HepG2 (cell line): ENCODE results near the gene BCL7A. TPM values are rescaled to one million over a fixed set of nuclear protein-coding genes. Genes with fewer than 3 reads are reported as not detected.
A peak's percentile ranks its signal among the peaks of the same experiment; 100 is the strongest.

ENCODE experiments used
- ARID5B ChIP-seq: IDR thresholded peaks from 2 replicates; pipeline ENCODE4 v1.4.0; 2020; ENCODE audit warnings: mild to moderate bottlenecking, missing genetic modification reagents
- CCAR2 ChIP-seq: fragments of 200-400 bp; formaldehyde crosslinking; optimal IDR thresholded peaks from 2 replicates; pipeline ENCODE3; 2018; ENCODE audit warnings: low read depth, mild to moderate bottlenecking, low read length, moderate library complexity
- DRAP1 ChIP-seq: IDR thresholded peaks from 2 replicates; pipeline ENCODE4 v1.6.1; 2016; ENCODE audit warnings: missing genetic modification reagents, missing compliant biosample characterization
- EED ChIP-seq: sonication (generic); formaldehyde crosslinking; IDR thresholded peaks from 2 replicates; pipeline ENCODE4 v1.5.0; 2020; ENCODE audit warnings: mild to moderate bottlenecking, missing genetic modification reagents
- ELF4 ChIP-seq: sonication (generic); formaldehyde crosslinking; IDR thresholded peaks from 2 replicates; pipeline ENCODE4 v1.5.0; 2020; ENCODE audit warnings: missing genetic modification reagents, mild to moderate bottlenecking, moderate library complexity, borderline replicate concordance
- NFATC3 ChIP-seq: sonication (generic); formaldehyde crosslinking; IDR thresholded peaks from 2 replicates; pipeline ENCODE4 v1.5.1; 2020; ENCODE audit warnings: mild to moderate bottlenecking, missing genetic modification reagents
- RFXAP ChIP-seq: sonication (generic); formaldehyde crosslinking; IDR thresholded peaks from 2 replicates; pipeline ENCODE4 v1.4.0; 2020; ENCODE audit warnings: missing genetic modification reagents, borderline replicate concordance
- WIZ ChIP-seq: sonication (generic); formaldehyde crosslinking; IDR thresholded peaks from 2 replicates; pipeline ENCODE4 v1.5.1; 2020; ENCODE audit warnings: mild to moderate bottlenecking, missing genetic modification reagents
- ZFP90 ChIP-seq: sonication (generic); formaldehyde crosslinking; IDR thresholded peaks from 2 replicates; pipeline ENCODE4 v1.8.0; 2022; ENCODE audit warnings: missing genetic modification reagents, mild to moderate bottlenecking, inconsistent platforms, borderline replicate concordance
- ZNF430 ChIP-seq: sonication (generic); formaldehyde crosslinking; IDR thresholded peaks from 2 replicates; pipeline ENCODE4 v1.9.0; 2021; ENCODE audit warnings: mild to moderate bottlenecking, missing genetic modification reagents
- ZNF674 ChIP-seq: sonication (generic); formaldehyde crosslinking; IDR thresholded peaks from 2 replicates; pipeline ENCODE4 v1.5.0; 2020; ENCODE audit warnings: low read depth, mild to moderate bottlenecking, missing genetic modification reagents
- ZNF678 ChIP-seq: sonication (generic); formaldehyde crosslinking; IDR thresholded peaks from 2 replicates; pipeline ENCODE4 v1.4.0; 2020; ENCODE audit warnings: mild to moderate bottlenecking, missing genetic modification reagents
- ZNF687 ChIP-seq: sonication (generic); formaldehyde crosslinking; IDR thresholded peaks from 2 replicates; pipeline ENCODE4 v1.5.1; 2020; ENCODE audit warnings: mild to moderate bottlenecking, missing genetic modification reagents, moderate library complexity
- ZNF792 ChIP-seq: IDR thresholded peaks from 2 replicates; pipeline ENCODE4 v1.6.1; 2016
- polyA plus RNA-seq, 8 experiments: library from polyadenylated mRNA; depleted of rRNA in 3 of 8; stranded (reverse) in 7 of 8; unstranded in 1 of 8; fragments of >200 nt; fragmentation: Illumina TruSeq in 4 of 8; extraction: Trizol in 4 of 8; gene quantifications; 2 replicates each; pipeline versions ENCODE4 v1.2.1 to v1.2.3, GENCODE V29; 2011 to 2016; ENCODE audit warnings: low read depth in 4 of 8, missing spikeins in 1 of 8, mixed read lengths in 1 of 8; ENCODE audit not compliant: insufficient read depth in 1 of 8
- total RNA-seq, 5 experiments: library from RNA; depleted of rRNA; stranded (reverse); fragments of >200 nt; fragmentation: Illumina TruSeq; extraction: Trizol; gene quantifications; 2 replicates each; pipeline ENCODE4 v1.2.3, GENCODE V29; 2016; ENCODE audit warnings: low read depth in 1 of 5
- TF ChIP-seq, protein P1 (sequence below): sonication (generic); formaldehyde crosslinking; IDR thresholded peaks from 2 replicates; pipeline ENCODE4 v1.4.0; 2020; ENCODE audit warnings: mild to moderate bottlenecking, missing genetic modification reagents

Gene BCL7A
- total and polyA plus RNA-seq, 2 of the 13 experiments (the other 11 are each of a cell fraction or from before 2014, with no cell fraction given), result 4.1 to 6.2 TPM

- TF ChIP-seq, protein P1, sequence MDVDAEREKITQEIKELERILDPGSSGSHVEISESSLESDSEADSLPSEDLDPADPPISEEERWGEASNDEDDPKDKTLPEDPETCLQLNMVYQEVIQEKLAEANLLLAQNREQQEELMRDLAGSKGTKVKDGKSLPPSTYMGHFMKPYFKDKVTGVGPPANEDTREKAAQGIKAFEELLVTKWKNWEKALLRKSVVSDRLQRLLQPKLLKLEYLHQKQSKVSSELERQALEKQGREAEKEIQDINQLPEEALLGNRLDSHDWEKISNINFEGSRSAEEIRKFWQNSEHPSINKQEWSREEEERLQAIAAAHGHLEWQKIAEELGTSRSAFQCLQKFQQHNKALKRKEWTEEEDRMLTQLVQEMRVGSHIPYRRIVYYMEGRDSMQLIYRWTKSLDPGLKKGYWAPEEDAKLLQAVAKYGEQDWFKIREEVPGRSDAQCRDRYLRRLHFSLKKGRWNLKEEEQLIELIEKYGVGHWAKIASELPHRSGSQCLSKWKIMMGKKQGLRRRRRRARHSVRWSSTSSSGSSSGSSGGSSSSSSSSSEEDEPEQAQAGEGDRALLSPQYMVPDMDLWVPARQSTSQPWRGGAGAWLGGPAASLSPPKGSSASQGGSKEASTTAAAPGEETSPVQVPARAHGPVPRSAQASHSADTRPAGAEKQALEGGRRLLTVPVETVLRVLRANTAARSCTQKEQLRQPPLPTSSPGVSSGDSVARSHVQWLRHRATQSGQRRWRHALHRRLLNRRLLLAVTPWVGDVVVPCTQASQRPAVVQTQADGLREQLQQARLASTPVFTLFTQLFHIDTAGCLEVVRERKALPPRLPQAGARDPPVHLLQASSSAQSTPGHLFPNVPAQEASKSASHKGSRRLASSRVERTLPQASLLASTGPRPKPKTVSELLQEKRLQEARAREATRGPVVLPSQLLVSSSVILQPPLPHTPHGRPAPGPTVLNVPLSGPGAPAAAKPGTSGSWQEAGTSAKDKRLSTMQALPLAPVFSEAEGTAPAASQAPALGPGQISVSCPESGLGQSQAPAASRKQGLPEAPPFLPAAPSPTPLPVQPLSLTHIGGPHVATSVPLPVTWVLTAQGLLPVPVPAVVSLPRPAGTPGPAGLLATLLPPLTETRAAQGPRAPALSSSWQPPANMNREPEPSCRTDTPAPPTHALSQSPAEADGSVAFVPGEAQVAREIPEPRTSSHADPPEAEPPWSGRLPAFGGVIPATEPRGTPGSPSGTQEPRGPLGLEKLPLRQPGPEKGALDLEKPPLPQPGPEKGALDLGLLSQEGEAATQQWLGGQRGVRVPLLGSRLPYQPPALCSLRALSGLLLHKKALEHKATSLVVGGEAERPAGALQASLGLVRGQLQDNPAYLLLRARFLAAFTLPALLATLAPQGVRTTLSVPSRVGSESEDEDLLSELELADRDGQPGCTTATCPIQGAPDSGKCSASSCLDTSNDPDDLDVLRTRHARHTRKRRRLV (CRISPR knock-in tag), result peak; percentile 39; the same call in 1 of the 2 replicates
- 0 out of 2 replicates have a peak, but pooled peaks have one; percentile 50 for TF ChIP-seq WIZ (CRISPR knock-in tag)
- TF ChIP-seq NFATC3 (CRISPR knock-in tag), result no peak
- TF ChIP-seq RFXAP (CRISPR knock-in tag), result no peak
- no peak for TF ChIP-seq ZNF678 (CRISPR knock-in tag)
- peak; percentile 64 for TF ChIP-seq ARID5B (CRISPR knock-in tag)
- TF ChIP-seq DRAP1, result peak; percentile 76
- TF ChIP-seq ZNF687 (CRISPR knock-in tag), result peak; percentile 89
- peak; percentile 79; the same call in 1 of the 2 replicates for TF ChIP-seq ZNF430
- 0 out of 2 replicates have a peak, but pooled peaks have one; percentile 25 for TF ChIP-seq ZFP90 (CRISPR knock-in tag)
- no peak; the same call in 1 of the 2 replicates for TF ChIP-seq EED
- TF ChIP-seq CCAR2, result no peak
- 0 out of 2 replicates have a peak, but pooled peaks have one; percentile 7 for TF ChIP-seq ZNF674
- 0 out of 2 replicates have a peak, but pooled peaks have one; percentile 2 for TF ChIP-seq ZNF792 (CRISPR knock-in tag)
- TF ChIP-seq ELF4, result 0 out of 2 replicates have a peak, but pooled peaks have one; percentile 41
Measured at GRCh38 chr12:122023339-122024131, 1.9 kb downstream of the BCL7A start (continued).
